Stimulated activated CD4-positive, alpha-beta T cell treated with anti-CD3 and anti-CD28 coated beads, Interleukin-4, amount 100 ng/mL, for 1 hour (primary cell): Measurements from ENCODE around the gene PRDM16.

Source experiments
- DNase-seq: peaks from one replicate; pipeline ENCODE4 v3.0.0-alpha.2; 2020

PRDM16 gene

DNA sequence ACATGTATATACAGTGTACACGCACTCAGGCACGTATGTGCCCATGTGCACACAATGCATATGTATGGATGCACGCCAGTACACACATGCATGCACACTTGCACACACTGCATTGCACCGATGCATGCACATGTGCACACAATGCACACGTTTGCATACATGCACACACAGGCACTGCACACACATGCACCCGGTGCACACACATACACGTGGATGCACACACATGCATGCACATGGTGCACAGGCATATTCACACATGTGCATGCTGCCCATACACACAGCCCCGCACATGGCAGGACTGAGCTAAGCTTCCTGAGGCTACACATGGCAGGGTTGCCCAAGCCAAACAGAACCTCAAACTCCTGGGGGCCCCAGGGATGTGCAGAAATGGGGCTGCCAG is 405.0 kb downstream of the PRDM16 start:
- DNase-seq: no peak

DNA sequence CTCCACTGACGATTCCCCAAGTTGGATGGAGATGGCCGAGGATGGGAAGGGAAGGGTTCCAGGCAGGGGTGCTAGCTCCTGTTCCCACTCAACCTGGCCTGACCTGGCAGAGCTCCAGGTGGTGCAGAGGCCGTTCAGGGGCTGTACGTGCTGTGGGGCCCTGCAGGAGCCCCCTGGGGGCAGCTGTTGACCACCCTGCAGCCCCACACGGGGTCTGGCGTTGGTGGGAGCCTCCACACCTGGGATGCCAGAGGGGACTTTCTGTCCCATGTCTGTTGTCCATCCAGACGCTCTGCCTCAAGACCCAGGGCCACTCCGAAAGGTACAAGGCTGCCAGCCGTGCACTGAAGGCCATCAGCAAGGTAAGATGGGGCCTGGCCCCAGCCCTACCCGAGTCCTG is 405.4 kb downstream of the PRDM16 start:
- DNase-seq: no peak

DNA sequence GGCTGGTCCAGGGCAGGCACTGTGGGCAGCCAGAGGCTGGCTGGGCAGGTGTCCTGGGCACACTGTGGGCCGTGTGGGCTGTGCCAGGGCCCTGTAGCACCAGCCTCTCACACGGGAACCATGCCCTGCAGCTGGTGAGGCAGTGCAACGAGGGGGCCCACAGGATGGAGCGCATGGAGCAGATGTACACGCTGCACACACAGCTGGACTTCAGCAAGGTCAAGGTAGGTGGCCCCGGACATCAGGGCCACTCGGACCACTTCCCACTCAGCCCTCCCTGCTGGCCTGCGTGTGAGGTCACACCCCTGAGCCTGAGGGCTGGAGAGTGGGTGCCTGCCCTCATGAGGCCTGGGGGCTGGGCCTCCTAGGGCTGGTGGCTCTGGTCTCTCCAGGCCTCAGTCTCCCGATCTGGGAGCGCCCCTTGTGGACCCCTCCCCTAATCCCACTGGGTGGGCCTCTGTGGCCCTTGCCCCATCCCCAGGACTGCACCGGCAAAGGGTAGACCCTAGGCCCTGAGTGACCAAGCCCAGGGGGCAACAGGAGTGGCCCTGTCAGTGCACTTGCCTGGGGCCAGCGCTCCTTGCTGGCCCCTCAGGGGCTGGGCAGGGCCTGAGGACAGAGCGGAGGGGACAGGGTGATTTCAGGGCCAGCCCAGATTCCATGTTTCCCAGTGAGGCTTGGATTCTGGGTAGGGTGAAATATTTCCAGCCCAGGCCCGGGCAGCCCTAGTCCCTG is 407.0 kb downstream of the PRDM16 start:
- no peak for DNase-seq

DNA sequence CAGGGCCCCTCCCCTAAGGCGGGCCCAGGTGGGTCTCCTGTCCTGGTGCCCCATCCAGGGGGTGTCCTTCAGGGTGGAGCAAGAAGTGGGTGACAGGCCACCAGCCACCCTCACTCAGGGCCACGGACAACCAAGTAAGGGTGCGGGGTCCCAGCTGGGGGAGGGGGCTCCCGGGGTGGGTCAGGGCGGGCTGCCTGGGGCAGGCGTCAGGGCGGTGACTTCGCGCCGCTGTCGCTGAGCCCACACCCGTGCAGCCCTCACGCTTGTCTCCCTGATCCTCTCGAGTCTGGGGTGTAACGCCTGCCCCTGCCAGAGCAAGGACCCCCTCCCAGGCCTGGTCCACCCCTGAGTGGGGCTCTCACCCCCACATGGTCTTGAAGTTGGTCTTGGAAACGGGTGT is 407.7 kb downstream of the PRDM16 start:
- no peak for DNase-seq

DNA sequence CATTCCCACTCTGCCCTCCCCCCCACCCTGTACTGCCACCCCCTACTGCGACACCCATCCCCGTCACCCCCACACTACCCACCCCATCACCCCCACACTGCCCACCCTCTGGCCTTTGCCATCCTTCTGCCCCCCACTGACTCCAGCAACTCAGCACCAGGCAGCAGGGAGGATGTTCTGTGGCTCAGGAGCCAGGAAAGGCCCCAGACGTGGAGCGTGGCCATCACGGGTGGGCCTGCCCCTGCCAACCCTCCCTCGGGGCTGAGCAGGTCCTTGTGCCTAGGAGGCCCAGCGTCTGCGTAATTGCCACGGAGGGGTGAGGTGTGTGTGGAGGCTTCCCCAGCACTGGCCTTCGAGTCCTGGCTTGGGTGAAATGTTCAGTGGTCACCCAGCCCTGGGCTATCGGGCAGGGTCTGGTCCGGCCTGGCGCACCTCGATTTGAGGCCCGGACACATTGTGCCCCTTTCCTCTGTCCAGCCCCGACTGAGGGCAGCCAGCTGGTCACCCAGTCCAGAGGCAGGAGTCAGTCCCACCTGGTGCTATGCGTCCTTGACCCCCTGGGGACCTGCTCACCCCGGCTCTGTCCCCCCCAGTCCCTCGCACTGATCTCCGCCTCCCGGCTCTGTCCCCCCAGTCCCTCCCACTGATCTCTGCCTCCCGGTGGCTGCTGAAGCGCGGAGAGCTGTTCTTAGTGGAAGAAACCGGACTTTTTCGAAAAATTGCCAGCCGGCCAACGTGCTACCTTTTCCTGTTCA is 408.4 kb downstream of the PRDM16 start:
- DNase-seq: no peak

DNA sequence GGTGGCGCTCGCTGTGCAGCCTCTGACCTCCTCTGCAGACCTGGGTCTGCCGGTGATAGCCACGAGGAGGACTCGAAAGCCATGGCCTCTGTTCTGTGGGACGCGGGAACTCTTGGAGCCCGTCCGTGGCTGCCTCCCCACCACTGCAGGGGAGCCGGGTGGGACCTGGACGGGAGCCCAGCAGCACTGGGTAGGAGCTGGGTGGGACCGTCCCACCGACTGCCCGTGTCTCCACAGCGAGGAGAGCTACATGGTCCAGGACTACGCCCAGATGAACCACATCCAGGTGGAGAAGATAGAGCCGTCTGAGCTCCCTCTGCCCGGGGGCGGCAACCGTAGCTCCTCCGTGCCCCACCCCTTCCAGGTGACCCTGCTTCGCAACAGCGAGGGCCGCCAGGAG is 409.2 kb downstream of the PRDM16 start:
- no peak for DNase-seq

DNA sequence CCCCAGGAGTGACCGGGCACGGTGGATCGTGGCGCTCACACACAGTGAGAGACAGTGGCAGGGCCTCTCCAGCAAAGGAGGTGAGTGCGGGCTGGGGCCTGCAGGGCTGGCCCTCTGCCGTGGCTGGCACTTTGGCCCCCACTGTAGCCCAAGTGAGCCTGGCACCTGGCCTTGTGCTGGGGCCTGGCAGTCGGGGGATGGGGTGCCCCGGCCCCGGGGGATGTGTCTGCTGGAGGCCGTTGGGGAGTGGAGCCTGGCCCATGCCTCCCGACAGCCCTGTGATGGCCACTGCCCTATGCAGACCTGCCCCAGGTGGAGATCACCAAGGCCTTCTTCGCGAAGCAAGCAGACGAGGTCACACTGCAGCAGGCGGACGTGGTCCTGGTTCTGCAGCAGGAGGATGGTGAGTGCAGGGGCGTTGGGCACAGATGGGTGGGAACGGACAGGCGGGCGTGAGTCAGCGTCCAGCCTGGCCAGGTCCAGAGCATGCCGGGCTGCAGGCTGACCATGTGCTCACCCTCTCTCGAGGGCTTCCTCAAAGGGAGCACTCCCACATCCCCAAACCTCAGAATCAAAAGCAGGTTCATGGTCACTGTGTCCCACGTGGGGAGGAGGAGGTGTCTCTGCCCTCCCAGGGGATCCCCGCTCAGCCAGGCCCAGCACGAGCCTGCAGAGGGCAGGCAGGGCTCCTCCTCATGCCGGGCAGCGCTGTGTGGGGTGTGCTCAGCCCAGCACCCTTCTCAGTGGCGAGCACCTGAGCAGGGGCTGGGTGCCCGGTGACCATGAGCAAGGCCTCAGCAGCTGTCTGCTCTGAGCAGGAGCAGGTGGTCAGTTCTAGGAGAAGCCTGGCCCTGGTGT is 410.7 kb downstream of the PRDM16 start:
- no peak for DNase-seq

DNA sequence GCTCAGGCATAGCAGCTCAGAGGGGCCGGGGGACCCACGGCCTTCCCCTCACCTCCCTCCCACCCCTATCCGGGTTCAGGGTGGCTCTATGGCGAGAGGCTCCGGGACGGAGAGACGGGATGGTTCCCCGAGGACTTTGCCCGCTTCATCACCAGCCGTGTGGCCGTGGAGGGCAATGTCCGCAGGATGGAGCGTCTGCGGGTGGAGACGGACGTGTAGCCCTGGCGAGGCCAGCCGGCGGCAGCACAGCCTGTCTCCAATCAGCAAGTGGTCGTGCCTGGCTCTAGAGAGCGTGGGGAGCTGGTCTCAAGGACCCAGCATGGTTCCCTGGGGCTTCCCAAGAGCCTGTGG is 411.3 kb downstream of the PRDM16 start:
- no peak for DNase-seq

DNA sequence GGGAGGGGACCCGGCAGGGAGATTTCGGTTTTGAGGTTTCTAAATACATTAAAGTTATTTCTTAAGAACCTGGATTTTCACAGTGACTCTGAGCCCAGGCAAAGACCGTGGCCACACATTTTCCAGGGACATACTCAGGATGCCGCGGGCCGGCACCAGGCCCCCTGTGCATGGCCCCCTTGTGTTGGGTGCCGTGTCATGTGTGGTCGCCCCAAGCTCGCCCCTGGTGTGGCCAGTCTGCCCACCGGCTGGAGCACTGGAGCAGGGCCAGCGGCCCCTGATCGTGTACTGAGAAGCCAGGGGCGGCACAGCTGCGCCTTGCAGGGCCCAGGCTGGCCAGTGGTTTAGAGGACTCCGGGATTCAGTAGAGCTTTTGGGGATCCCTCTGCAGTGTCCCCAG is 412.0 kb downstream of the PRDM16 start:
- DNase-seq: no peak

DNA sequence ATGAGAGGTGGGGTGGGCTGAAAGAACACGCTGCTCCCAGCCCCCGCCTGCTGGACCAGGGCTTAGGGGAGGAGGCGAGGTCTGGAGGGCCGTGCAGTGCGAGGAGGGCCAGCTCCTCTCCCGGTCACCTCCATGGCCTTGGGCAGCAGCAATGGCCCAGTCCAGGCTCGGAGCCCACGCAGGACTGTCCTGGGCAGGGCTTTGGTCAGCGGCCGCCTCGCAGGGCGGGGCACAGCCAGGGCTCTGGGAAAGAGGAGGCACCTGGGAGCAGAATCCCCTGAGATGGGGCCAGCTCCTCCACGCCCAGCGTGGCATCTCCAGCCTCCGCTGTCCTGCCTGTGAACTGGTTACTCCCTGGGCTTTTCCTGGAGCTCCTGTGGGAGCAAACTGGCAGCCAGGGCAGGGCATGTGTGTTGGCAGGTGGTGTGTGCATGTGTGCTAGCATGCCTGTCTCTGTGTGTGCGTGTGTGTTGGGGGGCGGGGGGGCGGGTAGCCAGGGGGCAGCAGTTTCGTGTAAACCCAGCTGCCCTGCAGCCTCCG is 412.9 kb downstream of the PRDM16 start:
- no peak for DNase-seq

DNA sequence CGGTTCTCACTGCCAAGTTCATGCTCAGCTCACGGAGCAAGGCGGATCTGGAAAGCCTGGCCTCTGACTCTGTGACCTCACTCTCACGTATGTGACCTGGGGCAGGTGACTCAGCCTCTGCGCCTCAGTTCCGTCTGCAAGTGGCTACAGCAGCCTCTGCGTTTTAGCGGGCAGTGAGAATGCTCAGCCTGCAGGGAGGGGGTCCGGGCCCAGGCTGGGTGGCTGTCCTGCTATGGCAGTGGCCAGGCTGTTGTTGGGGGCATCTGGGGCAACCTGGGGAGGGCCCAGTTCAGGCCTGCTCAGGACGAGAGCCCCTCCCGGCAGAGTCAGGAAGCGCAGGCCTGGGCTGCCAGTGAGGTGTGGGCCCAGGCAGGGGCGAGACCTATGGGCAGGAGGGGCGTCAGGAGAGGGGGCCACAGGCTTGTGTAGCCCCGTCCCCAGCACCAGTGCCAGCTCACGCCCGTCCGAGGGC is 413.4 kb downstream of the PRDM16 start:
- DNase-seq: no peak

DNA sequence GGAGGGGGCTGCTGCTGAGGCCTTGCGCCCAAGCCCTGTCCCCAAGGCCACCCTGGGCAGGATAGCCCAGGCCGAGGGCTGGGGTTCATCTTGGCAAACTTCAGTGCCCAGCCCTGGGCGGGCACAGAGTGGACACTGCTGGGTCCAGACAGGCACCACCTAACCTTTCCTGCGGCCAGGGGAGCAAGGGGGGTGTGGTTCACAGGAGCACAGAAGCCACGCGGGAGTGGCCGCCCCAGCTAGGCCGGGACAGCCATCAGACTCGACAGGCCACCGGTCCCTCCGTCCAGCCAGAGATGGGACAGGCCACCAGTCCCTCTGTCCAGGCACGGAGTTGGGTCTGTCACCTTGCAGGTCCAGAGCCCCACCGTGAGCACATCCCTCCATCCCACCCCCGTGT is 414.4 kb downstream of the PRDM16 start:
- DNase-seq: no peak

DNA sequence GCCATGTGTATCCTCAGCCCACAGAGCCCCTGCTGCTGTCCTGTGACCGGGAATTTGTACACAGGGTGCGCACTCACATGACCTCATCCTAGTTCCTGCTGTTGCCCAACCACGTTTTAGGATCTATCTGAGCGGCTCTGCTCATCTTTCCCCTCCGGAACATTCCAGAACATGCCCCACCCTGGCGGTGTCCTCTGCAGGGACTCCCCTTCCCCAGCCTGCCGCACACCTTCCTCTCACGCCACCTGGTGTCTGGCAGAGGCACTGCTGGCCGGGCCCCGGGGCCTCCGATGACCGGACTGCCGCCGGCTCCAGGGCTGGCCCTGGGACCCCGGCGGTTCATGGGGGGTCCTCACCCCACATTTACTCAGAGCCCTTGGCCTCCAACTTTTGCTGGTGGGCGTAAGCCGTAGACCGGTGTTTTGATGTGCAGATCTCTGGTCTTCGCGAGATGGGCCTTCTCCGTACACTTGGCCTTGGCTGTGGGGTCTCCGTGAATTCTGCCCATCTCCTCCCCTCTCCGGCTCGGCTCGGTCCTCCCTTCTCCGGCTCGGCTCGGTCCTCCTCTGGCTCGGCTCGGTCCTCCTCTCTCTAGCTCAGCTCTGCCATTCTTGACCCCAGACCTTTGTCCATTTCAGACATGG is 414.9 kb downstream of the PRDM16 start:
- DNase-seq: peak; percentile 46

DNA sequence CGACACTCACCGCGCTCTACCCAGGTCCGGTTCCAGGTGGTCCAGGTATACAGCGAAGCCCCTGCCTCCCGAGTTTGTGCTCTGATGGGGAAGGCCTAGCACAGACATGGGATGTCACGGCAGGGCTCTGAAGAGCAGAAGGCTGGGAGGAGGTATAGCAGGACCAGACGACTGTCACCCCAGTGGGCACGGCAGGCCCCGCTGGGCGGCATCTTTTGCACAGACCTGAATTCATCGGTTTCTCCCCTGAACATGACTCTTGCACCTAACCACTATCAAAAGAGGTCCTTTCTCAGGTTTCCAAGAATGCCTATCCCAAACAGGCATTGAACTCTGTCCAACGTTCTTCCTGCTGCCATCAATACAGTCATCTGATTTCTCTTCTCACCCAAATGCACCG is 416.0 kb downstream of the PRDM16 start:
- DNase-seq: no peak
